NCI-H1092 (cell line): ENCODE data around the gene AMOTL1.
"Not testable (repeated sequence)": the region's sequence is repeated elsewhere in the genome, so short reads cannot be mapped to it uniquely, and the experiment has no call there.

Experiments used
- DNase-seq: peaks from one replicate; lab custom pipeline; 2025; lab: John Stamatoyannopoulos, UW

AMOTL1 gene

DNA sequence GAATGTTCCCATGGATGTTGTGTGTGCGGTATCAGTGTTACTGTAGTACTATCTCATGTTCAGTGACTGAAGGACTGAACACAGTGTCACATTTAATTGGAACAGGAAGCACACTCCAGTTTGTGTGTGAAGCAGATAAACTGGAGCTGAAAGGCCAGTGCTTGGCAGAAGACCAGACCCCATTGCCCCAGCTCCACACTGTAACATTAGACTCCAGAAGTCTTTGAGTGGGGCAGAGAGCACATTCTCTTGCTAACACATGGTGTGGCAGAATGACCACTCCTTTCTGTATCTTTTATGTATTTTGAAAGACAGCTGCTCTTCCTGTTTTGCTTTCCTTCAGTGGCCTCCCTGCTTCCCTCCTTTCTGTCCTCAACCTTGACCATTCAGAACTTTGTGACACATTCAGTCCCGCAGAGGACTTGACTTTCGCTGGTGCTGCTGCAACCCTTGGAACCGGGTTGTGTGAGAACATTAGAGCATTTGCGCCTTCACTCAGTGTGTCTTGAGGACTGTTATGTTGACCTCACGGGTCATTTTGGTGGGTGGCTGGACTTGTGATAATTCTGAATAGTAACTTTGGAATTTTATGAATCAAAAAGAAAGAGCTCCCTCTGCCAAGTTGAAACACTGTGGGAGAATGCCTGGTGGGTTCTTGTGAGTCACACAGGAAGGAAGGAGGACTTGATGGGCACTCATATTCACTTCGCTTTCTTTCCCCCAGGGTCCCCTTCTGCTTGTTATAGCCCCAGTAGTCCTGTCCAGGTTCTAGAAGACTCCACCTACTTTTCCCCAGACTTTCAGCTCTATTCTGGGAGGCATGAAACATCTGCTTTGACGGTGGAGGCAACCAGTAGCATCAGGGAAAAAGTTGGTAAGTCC, 26.4 kb downstream of the AMOTL1 start:
- peak; percentile 44 for DNase-seq

DNA sequence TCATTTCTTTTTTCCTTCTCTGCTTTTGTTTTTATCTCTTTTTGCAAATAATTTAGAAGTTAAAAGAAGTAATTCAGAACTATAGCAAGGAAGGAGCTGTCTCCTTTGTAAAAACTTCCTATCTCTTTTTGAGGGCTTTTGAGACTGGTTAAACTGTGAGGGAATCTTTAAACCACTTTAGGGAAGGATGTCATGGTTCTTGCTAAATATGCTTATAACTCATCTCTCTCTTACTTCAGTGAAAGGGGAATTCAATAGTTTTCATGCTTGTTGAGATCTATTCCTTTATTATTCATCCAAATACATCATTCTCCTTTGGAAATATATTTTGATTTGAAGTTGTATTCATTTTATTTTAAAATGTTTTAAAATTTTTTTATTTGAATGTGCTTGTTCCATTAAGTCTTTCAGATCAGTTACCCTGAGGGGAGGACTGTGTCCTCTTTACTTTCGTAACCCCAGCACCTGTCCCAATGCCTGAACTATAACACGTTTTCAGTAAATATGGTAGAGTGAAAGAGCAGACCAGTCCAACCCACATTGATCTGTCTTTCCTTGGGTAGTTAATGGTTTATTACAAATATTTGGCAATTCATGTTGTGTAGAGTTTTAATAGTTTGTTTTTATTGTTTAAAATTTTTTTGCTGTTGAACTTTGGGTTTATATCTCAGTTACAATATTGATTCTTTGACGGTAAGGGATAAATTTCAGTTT, 27.5 kb downstream of the AMOTL1 start:
- DNase-seq = no peak

DNA sequence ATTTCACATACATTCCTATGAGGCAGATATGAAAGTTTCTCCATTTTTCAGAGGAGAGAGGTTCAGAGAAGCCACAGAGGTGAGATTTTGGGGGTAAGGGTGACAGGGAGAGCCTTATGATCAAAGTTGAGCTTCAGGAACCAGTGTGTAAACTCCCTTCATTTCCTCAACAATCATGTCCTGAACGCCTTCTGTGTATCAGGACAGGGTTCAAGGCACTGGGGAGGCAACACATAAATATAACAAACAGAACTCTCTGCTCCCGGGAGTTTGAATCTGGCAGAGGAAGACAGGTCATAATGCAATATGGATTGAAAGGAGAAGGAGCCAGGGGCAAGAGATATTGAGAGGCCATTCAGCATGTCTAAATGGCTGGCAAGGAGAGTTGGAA, 28.0 kb downstream of the AMOTL1 start:
- no peak for DNase-seq

DNA sequence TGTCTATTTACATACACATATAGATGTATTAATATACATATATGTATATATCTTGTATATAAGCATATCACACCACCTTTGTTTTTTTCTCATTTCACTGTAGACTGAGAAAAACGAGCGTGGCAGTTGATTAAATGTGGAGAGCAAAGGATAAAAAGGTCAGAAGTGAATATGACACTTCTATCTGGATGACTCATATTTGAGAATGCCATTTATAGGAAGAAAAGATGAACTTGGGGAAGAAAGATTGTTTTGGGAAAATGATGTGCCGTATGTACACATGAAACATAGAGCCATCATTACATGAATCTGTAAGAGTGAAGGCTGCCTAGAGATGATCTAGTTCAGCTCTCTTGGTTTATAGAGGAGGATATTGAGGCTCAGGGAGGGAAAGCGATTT, 28.7 kb downstream of the AMOTL1 start:
- DNase-seq = no peak

DNA sequence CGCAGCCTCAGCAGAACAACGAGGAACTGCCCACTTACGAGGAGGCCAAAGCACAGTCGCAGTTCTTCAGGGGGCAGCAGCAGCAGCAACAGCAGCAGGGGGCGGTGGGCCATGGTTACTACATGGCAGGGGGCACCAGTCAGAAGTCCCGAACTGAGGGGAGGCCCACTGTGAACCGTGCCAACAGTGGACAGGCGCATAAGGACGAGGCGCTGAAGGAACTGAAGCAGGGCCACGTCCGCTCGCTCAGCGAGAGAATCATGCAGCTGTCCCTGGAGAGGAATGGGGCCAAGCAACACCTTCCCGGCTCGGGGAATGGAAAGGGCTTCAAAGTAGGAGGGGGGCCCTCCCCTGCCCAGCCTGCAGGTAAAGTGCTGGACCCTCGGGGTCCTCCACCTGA, 31.6 kb downstream of the AMOTL1 start:
- no peak for DNase-seq

DNA sequence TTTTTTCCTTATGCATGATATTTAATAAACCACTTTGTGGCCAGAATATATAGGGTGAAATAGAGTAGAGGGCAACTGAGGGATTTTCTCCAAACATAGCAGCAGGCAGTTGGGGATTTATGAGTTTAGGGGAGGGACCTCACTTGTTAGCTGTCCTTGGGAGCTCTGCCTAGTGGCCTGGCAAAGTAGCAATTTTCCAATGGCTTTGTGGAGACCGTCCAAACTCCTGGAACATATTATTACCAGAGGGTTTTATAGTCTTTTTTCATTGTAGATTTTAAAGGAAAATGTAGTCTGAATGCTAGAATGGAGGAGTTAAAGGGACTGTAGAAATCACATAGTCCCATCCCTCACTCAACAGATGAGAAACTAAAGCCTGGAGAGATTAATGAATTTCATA, 32.3 kb downstream of the AMOTL1 start:
- DNase-seq = no peak

GRCh38 chr11:94801866-94802460, 33.8 kb downstream of the AMOTL1 start:
- no peak for DNase-seq

DNA sequence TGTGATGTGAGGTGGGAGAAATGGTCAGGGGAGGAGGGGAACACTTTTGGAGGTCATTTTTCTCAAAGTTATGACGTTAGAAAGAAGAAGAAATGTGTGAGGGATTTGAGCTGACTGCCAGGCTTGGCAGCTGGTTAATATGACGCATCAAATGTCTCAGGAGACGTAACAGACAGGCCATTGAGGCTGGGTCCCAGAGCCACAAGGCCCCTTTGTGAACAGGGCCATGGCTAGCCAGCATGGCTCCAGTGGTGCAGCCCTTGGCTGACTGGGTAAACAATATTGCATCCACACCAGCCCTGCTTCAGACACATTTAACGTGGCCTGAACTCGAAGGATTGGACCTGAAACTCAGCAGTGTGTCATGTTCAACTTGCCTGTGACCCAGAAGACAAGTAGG, 34.3 kb downstream of the AMOTL1 start:
- DNase-seq = no peak

DNA sequence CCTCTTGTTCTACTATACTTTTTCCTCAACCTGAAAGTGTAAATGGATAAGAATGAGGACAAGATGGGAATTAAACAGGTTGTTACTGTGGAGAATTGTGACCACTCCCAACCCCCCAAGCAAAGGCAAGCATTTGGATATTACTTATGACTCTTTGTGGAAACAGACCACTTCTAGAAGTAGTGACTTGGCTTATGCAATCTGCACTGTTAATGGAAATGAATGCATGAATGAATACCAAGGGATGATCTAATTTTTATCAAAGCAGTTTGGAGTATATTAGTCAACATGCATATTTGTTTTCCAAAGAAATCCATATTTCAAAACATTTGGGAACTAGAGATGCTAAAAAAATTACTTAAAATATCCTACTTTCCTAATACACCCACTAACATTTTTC, 35.3 kb downstream of the AMOTL1 start:
- no peak for DNase-seq

DNA sequence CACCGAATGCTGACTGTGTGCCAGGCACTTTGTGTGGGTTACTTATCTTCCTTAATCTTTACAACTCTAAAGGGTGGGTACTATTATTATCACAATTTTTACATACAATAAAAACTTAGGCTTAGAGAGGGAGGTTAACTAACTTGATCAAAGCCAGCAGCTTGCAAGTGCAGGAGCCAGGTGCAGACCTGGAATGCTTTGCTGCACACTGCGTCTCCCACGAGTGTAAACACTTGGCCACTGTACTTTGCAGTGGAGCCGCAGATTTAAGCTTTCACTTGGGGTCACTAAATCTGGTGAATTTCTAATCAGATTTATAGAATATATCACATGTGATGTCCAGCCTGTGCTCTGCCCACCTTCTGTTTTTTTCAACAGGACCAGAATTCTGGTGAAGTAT, 36.7 kb downstream of the AMOTL1 start:
- no peak for DNase-seq

DNA sequence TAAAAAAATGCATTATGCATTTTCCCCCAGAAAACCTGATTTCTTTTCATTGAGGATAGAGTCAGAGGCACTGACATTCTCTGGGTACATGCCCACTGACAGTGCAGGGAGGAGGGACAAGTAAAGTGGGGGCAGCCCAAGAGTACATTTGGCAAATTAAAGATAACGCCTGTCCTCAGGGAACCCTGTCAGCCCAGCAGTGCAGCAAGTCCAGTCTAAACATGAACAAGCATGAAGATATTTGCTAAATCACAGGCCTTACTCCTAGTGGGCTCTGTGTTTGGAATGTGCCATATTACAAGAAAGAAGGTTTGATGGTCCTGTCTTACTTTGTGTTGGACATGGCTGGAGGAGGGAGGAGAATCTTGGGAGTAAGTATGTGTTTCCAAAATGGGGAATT, 37.9 kb downstream of the AMOTL1 start:
- DNase-seq = no peak

- DNase-seq = no peak
Measured at GRCh38 chr11:94806419-94806818, 38.3 kb downstream of the AMOTL1 start.

- DNase-seq = no peak
Measured at GRCh38 chr11:94809251-94809650, 41.1 kb downstream of the AMOTL1 start.

DNA sequence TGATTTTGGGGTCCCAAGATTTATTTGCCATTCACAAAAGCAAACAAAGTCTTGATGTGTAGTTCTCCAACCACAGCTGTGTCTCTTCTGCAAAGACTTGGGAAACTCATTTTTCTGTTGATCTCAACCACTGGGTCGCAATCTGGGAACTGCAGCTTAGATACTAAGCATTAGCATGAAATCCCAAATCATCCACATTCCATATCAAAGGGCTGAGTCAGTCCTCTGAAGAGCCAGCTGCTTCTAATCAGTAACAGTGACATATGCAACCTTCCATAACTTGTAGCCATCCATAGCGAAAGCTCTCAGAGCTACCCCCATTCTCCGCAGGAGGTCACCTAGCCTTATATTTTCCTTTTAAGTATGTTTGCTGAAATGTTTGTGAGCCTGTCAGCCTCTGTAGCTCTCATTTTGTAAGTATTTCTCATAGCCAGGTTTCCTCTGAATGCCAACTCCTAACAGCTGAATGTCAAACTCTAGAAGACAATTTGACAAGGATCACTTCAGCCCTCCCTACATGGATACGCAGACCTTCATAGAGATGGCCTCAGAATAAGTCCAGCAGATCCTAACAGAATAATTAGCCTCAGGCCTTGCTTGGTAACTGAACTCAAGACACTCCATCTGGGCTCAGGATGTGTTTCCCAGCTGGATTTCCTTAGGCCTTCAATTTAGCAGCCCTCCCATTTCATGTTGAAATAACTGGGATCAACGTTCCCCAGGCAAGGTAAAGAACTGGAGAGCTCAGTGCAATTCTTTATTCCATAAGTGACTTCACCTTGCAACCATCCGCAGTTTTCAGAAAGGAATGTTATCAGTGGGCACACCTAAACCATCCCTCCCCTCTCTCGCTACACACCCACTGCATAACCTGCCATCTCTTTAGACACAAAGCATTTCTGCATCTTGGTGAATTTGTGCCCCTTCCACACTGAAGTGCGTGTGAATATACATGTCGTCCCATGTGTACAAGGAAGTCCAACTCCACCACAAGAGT, 44.9 kb downstream of the AMOTL1 start:
- not testable (repeated sequence) for DNase-seq

- no peak for DNase-seq
Measured at GRCh38 chr11:94814272-94814976, 46.3 kb downstream of the AMOTL1 start.

- DNase-seq = no peak
Measured at GRCh38 chr11:94815705-94816344, 47.7 kb downstream of the AMOTL1 start.

DNA sequence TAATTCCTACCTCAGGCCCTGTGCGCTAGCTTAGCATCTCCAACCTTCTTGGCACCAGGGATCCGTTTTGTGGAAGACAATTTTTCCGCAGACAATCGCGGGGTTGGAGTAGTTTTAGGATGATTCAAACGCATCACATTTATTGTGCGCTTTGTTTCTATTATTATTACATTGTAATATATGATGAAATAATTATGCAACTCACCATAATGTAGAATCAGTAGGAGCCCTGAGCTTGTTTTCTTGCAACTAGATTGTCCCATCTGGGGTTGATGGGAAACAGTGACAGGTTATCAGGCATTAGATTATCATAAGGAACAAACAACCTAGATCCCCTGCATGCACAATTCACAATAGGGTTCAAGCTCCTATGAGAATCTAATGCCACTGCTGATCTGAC, 52.3 kb downstream of the AMOTL1 start:
- no peak for DNase-seq

DNA sequence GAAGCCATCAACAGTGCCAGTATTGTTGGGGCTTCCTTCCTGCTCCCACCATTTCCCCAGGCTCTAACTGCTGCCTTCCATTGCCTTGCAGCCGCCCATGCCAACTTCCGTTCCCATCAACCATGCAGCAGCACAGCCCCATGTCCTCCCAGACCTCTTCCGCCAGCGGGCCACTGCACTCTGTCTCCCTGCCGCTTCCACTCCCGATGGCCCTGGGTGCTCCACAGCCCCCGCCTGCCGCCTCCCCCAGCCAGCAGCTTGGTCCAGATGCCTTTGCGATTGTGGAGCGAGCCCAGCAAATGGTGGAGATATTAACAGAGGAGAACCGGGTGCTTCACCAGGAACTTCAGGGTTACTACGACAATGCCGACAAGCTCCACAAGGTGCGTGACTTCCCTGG, 53.3 kb downstream of the AMOTL1 start:
- no peak for DNase-seq

GRCh38 chr11:94822080-94822479, 53.9 kb downstream of the AMOTL1 start:
- no peak for DNase-seq

GRCh38 chr11:94823102-94823732, 55.1 kb downstream of the AMOTL1 start:
- DNase-seq = no peak
